Measurements from ENCODE around the gene PRAMEF13.
"Not testable (repeated sequence)": the region's sequence is repeated elsewhere in the genome, so short reads cannot be mapped to it uniquely, and the experiment has no call there.

- not testable (repeated sequence) for TF ChIP-seq ZNF24 (IDR thresholded peaks at IDR 0.05); RBBP5 (conservative IDR thresholded peaks at IDR 0.05)
Measured at GRCh38 chr1:13201309-13201708, at the start of gene PRAMEF13.
